Activated naive CD8-positive, alpha-beta T cell (primary cell): Measurements from ENCODE around the gene SLC35A5.
"Not testable (repeated sequence)": the region's sequence is repeated elsewhere in the genome, so short reads cannot be mapped to it uniquely, and the experiment has no call there.

Source experiments
- H3K27ac Mint-ChIP-seq: one replicate; pipeline ENCODE4 v1.8.0; 2021; ENCODE audit warnings: mixed read lengths
- H3K27me3 Mint-ChIP-seq: one replicate; pipeline ENCODE4 v1.8.0; 2021; ENCODE audit warnings: mixed read lengths
- H3K36me3 Mint-ChIP-seq: one replicate; pipeline ENCODE4 v1.8.0; 2021; ENCODE audit warnings: mixed read lengths
- H3K4me1 Mint-ChIP-seq: one replicate; pipeline ENCODE4 v1.8.0; 2021; ENCODE audit warnings: low read depth, mixed read lengths
- H3K4me3 Mint-ChIP-seq: one replicate; pipeline ENCODE4 v1.8.0; 2021; ENCODE audit warnings: mild to moderate bottlenecking, mixed read lengths
- H3K9me3 Mint-ChIP-seq: one replicate; pipeline ENCODE4 v1.8.0; 2021; ENCODE audit warnings: low read depth, mixed read lengths

Gene SLC35A5

DNA sequence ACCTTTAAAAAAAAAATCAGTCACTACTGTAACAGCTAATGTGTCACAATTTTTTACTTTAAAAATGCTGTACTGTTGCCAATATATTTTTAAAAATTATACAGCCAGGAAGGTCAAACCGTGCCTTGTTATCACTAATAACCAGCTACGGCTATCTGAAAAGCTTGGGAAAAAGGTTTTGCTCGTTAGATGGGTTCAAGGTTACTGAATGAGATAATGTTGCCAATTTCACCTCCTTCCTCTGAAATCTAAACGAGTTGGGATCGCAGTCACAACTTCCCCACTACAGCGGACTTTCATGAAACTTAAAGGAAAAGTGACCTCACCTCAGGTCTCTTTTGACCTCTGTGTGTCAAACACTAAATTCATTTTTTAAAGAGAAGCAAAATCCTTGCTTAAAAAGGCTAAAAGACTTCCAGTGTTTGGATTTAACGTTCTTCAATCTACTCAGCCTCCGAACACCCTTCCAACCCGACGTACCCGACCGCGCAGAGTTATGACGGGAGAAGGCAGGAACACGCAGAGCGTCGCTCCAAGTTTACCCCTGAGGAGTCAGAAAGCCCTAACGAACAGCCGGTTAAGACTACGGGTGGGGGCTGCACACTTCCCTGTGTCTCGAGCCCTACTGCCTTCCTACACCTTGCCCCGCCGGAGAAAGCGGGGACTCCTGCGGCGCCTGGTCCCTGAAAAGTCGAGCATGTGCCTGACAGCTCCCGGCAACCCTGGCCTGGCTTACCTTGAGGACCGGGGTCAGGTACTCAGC, 943 bp upstream of the SLC35A5 start:
- Mint-ChIP-seq H3K9me3 (no peaks in the 10 kb centered on the region), H3K4me3 (peak overlapping the region; percentile 98), H3K27me3 (no peaks in the 10 kb centered on the region), H3K4me1 (peaks cover 50% of the 10 kb centered on the region), H3K27ac (peak overlapping the region; percentile 94), H3K36me3 (peaks cover 7% of the 10 kb centered on the region)

DNA sequence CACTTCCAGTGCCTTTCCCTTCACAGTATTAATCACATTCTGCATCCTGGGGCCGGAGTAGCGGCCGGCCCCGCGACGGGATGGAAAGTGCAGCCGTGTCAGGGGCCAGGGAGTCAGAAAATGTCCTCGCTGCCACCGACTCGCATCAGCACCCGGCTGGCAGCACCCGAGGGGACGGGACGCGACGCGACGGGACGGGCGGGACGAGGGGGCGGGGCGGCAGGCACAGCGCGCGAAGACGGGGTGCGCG, 436 bp upstream of the SLC35A5 start:
- Mint-ChIP-seq H3K36me3 (peaks cover 5% of the 10 kb centered on the region), H3K27ac (peak overlapping the region; percentile 94), H3K4me3 (peak overlapping the region; percentile 98), H3K4me1 (peaks cover 48% of the 10 kb centered on the region), H3K27me3 (no peaks in the 10 kb centered on the region), H3K9me3 (no peaks in the 10 kb centered on the region)

DNA sequence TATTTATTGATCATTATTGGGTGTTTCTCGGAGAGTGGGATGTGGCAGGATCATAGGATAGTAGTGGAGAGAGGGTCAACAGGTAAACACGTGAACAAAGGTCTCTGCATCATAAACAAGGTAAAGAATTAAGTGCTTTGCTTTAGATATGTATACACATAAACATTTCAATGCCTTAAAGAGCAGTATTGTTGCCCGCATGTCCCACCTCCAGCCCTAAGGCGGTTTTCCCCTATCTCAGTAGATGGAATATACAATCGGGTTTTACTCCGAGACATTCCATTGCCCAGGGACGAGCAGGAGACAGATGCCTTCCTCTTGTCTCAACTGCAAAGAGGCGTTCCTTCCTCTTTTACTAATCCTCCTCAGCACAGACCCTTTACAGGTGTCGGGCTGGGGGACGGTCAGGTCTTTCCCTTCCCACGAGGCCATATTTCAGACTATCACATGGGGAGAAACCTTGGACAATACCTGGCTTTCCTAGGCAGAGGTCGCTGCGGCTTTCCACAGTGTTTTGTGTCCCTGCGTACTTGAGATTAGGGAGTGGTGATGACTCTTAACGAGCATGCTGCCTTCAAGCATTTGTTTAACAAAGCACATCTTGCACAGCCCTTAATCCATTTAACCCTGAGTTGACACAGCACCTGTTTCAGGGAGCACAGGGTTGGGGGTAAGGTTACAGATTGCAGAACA, 2.5 kb downstream of the SLC35A5 start:
- Mint-ChIP-seq H3K4me1 (peaks cover 39% of the 10 kb centered on the region), H3K4me3 (peak overlapping the region; percentile 14)
- H3K27me3 Mint-ChIP-seq, H3K9me3 Mint-ChIP-seq, H3K36me3 Mint-ChIP-seq, H3K27ac Mint-ChIP-seq: not testable (repeated sequence)

DNA sequence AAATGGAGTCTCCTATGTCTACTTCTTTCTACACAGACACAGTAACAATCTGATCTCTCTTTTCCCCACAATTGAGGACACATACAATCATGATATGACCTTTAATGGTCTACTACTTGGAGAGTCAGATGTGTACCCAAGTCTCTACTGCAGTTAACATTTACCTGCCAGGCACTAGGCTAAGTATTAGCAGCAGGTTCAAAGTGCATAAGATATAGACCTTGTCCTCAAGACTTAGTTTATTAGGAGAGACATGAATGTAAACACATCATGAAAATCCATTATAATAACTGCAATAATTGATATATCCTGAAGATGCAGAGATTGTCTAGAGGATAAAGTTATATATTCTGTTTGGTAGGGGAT, 3.1 kb downstream of the SLC35A5 start:
- H3K4me3 Mint-ChIP-seq: no peak overlapping the region
- H3K9me3 Mint-ChIP-seq: no peaks in the 10 kb centered on the region
- H3K27ac Mint-ChIP-seq: no peak overlapping the region
- peaks cover 12% of the 10 kb centered on the region for H3K36me3 Mint-ChIP-seq
- H3K4me1 Mint-ChIP-seq: peaks cover 34% of the 10 kb centered on the region
- H3K27me3 Mint-ChIP-seq: no peaks in the 10 kb centered on the region

DNA sequence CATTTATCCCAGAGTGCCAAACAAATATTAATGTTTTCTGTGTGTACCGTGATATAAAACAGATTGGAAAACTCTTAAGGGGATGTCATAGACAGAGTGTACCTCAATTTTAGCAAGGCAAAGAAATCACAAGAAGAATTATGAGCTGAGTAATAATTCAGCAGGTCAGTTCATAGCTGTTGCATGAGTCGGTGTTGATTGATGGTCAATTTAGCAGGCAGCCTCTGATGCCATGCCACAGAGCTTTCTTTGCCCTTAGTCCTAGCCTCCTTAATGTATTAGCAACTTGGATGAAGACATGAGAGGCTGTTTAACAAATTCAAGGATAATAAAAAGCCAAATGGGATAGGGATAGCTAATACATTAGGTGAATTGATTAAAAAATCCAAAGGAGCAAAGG, 6.8 kb downstream of the SLC35A5 start:
- H3K9me3 Mint-ChIP-seq: no peaks in the 10 kb centered on the region
- H3K27me3 Mint-ChIP-seq: no peaks in the 10 kb centered on the region
- H3K4me3 Mint-ChIP-seq: no peak overlapping the region
- peaks cover 19% of the 10 kb centered on the region for H3K36me3 Mint-ChIP-seq
- no peak overlapping the region for H3K27ac Mint-ChIP-seq
- peaks cover 13% of the 10 kb centered on the region for H3K4me1 Mint-ChIP-seq

DNA sequence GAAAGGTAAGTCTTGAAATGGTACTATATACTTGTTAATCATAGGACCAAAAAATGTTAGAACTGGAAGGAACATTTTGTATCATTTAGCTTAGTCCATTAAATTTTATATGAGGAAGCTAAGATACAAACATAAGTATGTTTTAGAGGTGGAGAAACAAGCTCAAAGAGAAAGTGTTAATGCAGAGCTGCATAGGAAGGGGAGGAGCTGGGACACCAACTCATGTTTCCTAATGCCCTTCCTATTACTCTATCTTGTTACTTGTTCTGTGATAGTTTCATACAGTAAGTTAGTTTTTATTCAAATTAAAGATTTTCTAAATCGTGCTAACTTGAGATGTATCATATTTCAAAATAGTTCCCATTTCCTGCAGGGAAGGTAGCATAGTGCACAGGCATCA, 7.4 kb downstream of the SLC35A5 start:
- Mint-ChIP-seq H3K27ac (no peak overlapping the region), H3K27me3 (no peaks in the 10 kb centered on the region), H3K4me1 (peaks cover 8% of the 10 kb centered on the region), H3K4me3 (no peak overlapping the region), H3K9me3 (no peaks in the 10 kb centered on the region), H3K36me3 (peaks cover 21% of the 10 kb centered on the region)

DNA sequence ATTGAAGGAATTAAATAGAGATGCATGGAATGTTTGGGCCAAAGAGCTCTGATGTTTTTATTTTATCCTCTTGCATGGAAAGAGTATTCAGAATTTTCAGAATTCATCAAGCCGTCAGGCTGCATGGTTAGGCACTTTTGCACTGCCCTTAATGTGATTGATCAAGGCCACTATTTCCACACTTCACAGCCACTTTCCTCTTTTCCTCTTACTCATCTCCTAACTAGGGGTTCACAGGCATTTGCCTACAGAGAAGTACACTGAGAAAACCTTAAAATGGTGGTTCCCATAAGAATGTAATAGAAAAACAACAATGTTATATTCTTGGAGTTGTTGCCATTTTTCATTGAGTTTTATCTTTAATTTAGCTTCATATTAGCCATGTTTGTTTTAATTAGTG, 10.9 kb downstream of the SLC35A5 start:
- Mint-ChIP-seq H3K27me3 (no peaks in the 10 kb centered on the region), H3K27ac (no peak overlapping the region), H3K4me3 (no peak overlapping the region), H3K36me3 (peaks cover 18% of the 10 kb centered on the region), H3K4me1 (peaks cover 3% of the 10 kb centered on the region), H3K9me3 (no peaks in the 10 kb centered on the region)

DNA sequence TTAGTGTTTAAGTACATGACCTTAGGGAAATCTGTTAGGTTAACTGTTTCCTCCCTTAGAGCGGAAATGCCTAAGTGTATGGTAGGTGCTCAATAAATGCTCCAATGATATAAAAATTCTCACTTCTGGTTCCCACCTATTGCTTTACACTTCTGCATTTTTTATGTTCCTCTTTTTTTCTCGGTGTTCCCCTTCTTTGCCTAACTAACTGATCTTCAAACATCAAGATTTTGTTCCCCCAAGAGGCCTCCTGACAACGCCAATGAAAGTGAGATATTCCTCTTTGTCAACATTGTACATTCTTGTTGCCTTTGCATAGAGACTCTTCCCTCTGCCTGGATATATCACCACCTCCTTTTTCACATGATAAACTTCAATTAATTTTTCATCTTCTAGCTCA, 17.4 kb downstream of the SLC35A5 start:
- Mint-ChIP-seq H3K9me3 (no peaks in the 10 kb centered on the region), H3K4me3 (no peak overlapping the region), H3K36me3 (peaks cover 13% of the 10 kb centered on the region), H3K27me3 (no peaks in the 10 kb centered on the region), H3K27ac (no peak overlapping the region), H3K4me1 (no peaks in the 10 kb centered on the region)

DNA sequence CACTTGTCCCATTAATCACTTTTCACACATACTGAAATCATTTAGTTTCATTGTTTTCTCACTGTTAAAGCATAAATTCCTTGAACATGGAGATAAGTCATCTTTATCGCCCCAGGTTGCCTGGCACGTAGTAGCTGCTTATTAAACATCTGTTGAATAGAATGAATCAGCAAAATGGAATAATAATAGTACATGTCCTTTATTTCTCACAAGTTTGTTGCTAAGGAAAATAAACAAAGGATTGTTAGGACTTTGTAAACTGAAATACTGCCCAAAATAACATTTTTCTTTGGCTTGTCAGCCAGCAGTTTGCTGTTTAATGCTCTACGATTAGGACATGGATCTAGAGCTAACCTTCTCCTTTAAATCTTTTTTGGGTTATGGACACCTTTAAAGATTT, 17.9 kb downstream of the SLC35A5 start:
- H3K9me3 Mint-ChIP-seq: no peaks in the 10 kb centered on the region
- no peaks in the 10 kb centered on the region for H3K4me1 Mint-ChIP-seq
- H3K36me3 Mint-ChIP-seq: peaks cover 13% of the 10 kb centered on the region
- H3K4me3 Mint-ChIP-seq: no peak overlapping the region
- no peak overlapping the region for H3K27ac Mint-ChIP-seq
- H3K27me3 Mint-ChIP-seq: no peaks in the 10 kb centered on the region

DNA sequence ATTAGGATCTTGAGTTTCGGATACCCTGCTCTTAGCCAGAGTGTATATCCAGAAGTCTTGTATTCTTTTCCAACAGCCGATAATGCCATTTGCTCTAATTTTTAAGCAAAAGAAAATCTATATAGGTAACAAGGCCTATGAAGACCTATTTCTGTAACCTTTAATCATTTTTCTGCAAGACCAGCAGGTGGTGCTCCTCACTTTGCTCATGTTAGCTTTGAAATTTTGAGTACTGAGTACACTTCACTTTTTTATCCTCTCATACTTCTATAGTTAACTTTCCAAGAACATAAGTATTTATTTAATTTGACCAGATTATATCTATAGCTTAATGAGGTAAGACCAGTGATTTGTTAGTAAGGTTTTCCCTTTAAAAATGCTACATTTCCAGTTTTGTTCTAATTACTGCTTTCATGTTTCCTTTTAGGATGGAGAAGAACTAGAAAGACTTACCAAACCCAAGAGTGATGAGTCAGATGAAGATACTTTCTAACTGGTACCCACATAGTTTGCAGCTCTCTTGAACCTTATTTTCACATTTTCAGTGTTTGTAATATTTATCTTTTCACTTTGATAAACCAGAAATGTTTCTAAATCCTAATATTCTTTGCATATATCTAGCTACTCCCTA, 20.5 kb downstream of the SLC35A5 start:
- no peaks in the 10 kb centered on the region for H3K9me3 Mint-ChIP-seq
- no peaks in the 10 kb centered on the region for H3K27me3 Mint-ChIP-seq
- H3K27ac Mint-ChIP-seq: no peak overlapping the region
- H3K4me3 Mint-ChIP-seq: no peak overlapping the region
- H3K4me1 Mint-ChIP-seq: no peaks in the 10 kb centered on the region
- peaks cover 13% of the 10 kb centered on the region for H3K36me3 Mint-ChIP-seq

DNA sequence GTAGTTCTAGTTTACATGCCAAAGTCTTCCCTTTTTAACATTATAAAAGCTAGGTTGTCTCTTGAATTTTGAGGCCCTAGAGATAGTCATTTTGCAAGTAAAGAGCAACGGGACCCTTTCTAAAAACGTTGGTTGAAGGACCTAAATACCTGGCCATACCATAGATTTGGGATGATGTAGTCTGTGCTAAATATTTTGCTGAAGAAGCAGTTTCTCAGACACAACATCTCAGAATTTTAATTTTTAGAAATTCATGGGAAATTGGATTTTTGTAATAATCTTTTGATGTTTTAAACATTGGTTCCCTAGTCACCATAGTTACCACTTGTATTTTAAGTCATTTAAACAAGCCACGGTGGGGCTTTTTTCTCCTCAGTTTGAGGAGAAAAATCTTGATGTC, 21.3 kb downstream of the SLC35A5 start:
- peaks cover 18% of the 10 kb centered on the region for H3K36me3 Mint-ChIP-seq
- H3K27me3 Mint-ChIP-seq: no peaks in the 10 kb centered on the region
- H3K9me3 Mint-ChIP-seq: no peaks in the 10 kb centered on the region
- H3K4me1 Mint-ChIP-seq: no peaks in the 10 kb centered on the region
- H3K27ac Mint-ChIP-seq: no peak overlapping the region
- no peak overlapping the region for H3K4me3 Mint-ChIP-seq

DNA sequence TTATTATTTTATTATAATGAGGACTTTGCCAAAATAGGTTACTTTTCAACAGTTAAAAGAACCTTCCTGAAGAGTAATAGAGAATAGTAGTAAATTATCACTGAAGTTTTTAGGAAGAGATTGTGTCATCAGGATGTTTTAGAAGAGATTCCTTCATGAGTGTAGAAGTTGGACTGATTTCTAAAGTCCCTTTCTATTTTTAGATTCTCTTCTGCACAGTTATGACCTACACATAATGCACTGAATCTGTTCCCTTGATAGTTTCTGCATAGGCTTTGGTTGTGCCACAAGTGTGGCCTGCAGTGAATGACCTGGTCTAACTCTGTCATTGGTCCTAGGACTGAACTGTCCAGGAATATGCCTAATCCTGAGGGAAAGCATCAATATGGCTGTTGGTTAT, 23.9 kb downstream of the SLC35A5 start:
- no peaks in the 10 kb centered on the region for H3K9me3 Mint-ChIP-seq
- H3K36me3 Mint-ChIP-seq: peaks cover 22% of the 10 kb centered on the region
- H3K27ac Mint-ChIP-seq: no peak overlapping the region
- H3K4me3 Mint-ChIP-seq: no peak overlapping the region
- H3K27me3 Mint-ChIP-seq: no peaks in the 10 kb centered on the region
- H3K4me1 Mint-ChIP-seq: no peaks in the 10 kb centered on the region

DNA sequence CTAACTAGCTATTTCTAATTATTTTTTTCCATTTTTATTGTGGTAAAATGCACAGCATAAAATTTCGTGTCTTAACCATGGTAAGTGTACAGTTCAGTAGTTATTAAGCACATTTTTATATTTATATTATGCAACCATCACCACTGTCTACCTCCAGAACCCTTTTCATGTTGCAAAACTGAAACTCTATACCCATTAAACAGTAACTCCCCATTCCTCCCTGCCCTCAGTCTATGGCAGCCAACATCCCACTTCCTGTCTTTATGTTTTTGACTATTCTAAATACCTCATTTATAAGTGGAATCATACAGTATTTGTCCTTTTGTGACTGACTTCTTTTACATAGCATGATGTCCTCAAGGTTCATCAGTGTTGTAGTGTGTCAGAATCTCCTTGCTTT, 25.5 kb downstream of the SLC35A5 start:
- H3K4me1 Mint-ChIP-seq: peaks cover 2% of the 10 kb centered on the region
- H3K36me3 Mint-ChIP-seq: peaks cover 35% of the 10 kb centered on the region
- no peaks in the 10 kb centered on the region for H3K27me3 Mint-ChIP-seq
- H3K4me3 Mint-ChIP-seq: no peak overlapping the region
- no peak overlapping the region for H3K27ac Mint-ChIP-seq
- H3K9me3 Mint-ChIP-seq: no peaks in the 10 kb centered on the region

DNA sequence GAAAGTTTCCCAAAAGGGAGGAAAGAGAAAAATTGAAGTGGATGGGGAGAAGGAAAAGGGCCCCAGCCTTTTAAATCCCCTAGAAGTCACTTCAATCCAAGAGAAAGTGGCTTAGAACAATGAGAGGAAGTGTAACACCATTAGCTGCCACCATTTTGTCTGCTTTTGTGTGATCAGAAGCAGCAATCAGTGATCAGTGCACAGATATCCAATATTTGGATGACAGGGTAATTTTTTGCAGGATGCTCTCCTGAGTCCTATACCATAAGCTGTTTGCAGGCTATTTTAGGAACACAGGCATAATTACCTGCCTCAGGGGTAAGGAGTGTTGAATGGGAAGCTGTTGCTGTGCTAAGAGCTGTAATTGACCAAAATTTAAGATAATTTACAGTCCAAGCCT, 31.4 kb downstream of the SLC35A5 start:
- no peaks in the 10 kb centered on the region for H3K27me3 Mint-ChIP-seq
- H3K4me3 Mint-ChIP-seq: no peak overlapping the region
- H3K9me3 Mint-ChIP-seq: peaks cover 8% of the 10 kb centered on the region
- peaks cover 48% of the 10 kb centered on the region for H3K36me3 Mint-ChIP-seq
- no peak overlapping the region for H3K27ac Mint-ChIP-seq
- H3K4me1 Mint-ChIP-seq: peaks cover 2% of the 10 kb centered on the region

DNA sequence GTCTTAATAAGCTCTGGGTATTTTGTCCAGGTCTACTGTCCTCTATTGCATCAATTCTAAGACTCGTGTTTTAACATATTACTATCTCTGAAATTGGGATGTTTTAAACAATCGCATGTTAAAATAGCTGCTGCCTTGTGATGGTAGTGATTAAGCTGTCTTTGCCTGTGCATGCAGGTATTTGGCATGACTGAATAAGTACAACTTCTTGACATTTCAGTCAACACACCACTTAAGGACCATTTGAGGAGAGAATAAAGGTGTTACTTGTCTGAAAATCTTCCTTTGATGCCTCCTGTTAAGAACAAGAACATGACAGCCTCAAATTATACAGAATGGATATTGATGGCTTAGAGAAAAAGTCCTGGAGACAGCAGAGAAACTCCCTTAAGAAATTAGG, 33.0 kb downstream of the SLC35A5 start:
- H3K9me3 Mint-ChIP-seq: peaks cover 8% of the 10 kb centered on the region
- H3K36me3 Mint-ChIP-seq: peaks cover 42% of the 10 kb centered on the region
- H3K27ac Mint-ChIP-seq: no peak overlapping the region
- H3K27me3 Mint-ChIP-seq: no peaks in the 10 kb centered on the region
- peaks cover 2% of the 10 kb centered on the region for H3K4me1 Mint-ChIP-seq
- H3K4me3 Mint-ChIP-seq: no peak overlapping the region

DNA sequence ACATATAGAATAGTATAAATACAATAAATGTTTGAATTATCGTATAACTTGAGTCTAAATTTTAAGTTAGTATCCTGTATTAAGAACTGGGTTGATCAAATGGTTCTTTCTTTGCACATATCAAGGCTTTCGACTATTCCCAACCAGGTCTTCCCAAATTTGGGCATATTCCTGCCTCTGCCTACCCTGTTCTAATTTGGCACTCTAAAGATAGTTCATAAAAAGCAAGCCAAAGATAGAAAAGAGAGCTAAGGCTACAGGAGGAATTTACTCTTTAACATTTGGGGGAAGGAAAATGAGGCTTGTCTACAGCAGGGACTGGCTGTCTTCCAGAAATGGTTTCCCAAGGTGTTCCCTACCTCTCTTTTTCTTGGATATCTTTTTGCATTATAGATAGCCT, 36.1 kb downstream of the SLC35A5 start:
- H3K9me3 Mint-ChIP-seq: peaks cover 2% of the 10 kb centered on the region
- peaks cover 2% of the 10 kb centered on the region for H3K4me1 Mint-ChIP-seq
- H3K36me3 Mint-ChIP-seq: peaks cover 15% of the 10 kb centered on the region
- no peak overlapping the region for H3K4me3 Mint-ChIP-seq
- H3K27me3 Mint-ChIP-seq: no peaks in the 10 kb centered on the region
- H3K27ac Mint-ChIP-seq: no peak overlapping the region
